Type B pancreatic cell (in vitro differentiated cells): Measurements from ENCODE around the gene CDC6. TPM values are rescaled to one million over a fixed set of nuclear protein-coding genes. Genes with fewer than 3 reads are reported as not detected.
A peak's percentile ranks its signal among the peaks of the same experiment; 100 is the strongest.

ENCODE experiments used
- DNase-seq: peaks from one replicate; pipeline ENCODE4 v3.0.0; 2021; ENCODE audit warnings: mixed read lengths; ENCODE audit not compliant: unreplicated experiment; ENCODE audit errors: extremely low spot score
- H3K27ac Mint-ChIP-seq: 2 replicates; pipeline ENCODE4 v1.8.0; 2021; ENCODE audit warnings: mild to moderate bottlenecking, mixed read lengths
- H3K27me3 Mint-ChIP-seq: 2 replicates; pipeline ENCODE4 v1.8.0; 2021; ENCODE audit warnings: mixed read lengths
- H3K36me3 Mint-ChIP-seq: 2 replicates; pipeline ENCODE4 v1.8.0; 2021; ENCODE audit warnings: mixed read lengths
- H3K4me1 Mint-ChIP-seq: one replicate; pipeline ENCODE4 v1.8.0; 2021; ENCODE audit warnings: mixed read lengths; ENCODE audit not compliant: unreplicated experiment
- H3K4me3 Mint-ChIP-seq: 2 replicates; pipeline ENCODE4 v1.8.0; 2021; ENCODE audit warnings: mild to moderate bottlenecking, mixed read lengths
- H3K9me3 Mint-ChIP-seq: 2 replicates; pipeline ENCODE4 v1.8.0; 2021; ENCODE audit warnings: mixed read lengths
- CTCF ChIP-seq: fragments of 200-600 bp; sonication (generic); conservative IDR thresholded peaks from 2 replicates; pipeline ENCODE4 v1.5.0; 2021; ENCODE audit warnings: antibody characterized with exemption, mild to moderate bottlenecking
- total RNA-seq: library from RNA; stranded (reverse); gene quantifications from 2 replicates; pipeline ENCODE4 v1.2.1, GENCODE V29; 2021; ENCODE audit warnings: low replicate concordance

CDC6 gene
- total RNA-seq, 1 donor from 2014 or later, result 50.3 TPM

GRCh38 chr17:40351359-40352236 is 63.9 kb downstream of the CDC6 start:
- Mint-ChIP-seq H3K27ac (peak overlapping the region; percentile 88), H3K4me3 (peak overlapping the region; percentile 67), H3K27me3 (no peaks in the 10 kb centered on the region)

GRCh38 chr17:40352237-40352778 is 64.6 kb downstream of the CDC6 start:
- Mint-ChIP-seq H3K4me3 (peak overlapping the region; percentile 64), H3K27me3 (no peaks in the 10 kb centered on the region)
- no peak for DNase-seq

More at GRCh38 chr17:40351359-40352236, 63.9 kb downstream of the CDC6 start:
- TF ChIP-seq CTCF, result no peak
- H3K36me3 Mint-ChIP-seq, result peaks cover 19% of the 10 kb centered on the region
- no peaks in the 10 kb centered on the region for H3K9me3 Mint-ChIP-seq
- H3K4me1 Mint-ChIP-seq, result peaks cover 66% of the 10 kb centered on the region
- DNase-seq, result no peak

GRCh38 chr17:40352779-40353394 is 65.2 kb downstream of the CDC6 start:
- no peak for TF ChIP-seq CTCF
- H3K4me3 Mint-ChIP-seq, result peak overlapping the region; percentile 64
- peaks cover 19% of the 10 kb centered on the region for H3K36me3 Mint-ChIP-seq
- peaks cover 53% of the 10 kb centered on the region for H3K4me1 Mint-ChIP-seq
- peak overlapping the region; percentile 0 for H3K27ac Mint-ChIP-seq
- H3K9me3 Mint-ChIP-seq, result no peaks in the 10 kb centered on the region
- no peak for DNase-seq
- H3K27me3 Mint-ChIP-seq, result no peaks in the 10 kb centered on the region

More at GRCh38 chr17:40352237-40352778, 64.6 kb downstream of the CDC6 start:
- Mint-ChIP-seq H3K9me3 (no peaks in the 10 kb centered on the region), H3K4me1 (peaks cover 59% of the 10 kb centered on the region), H3K27ac (peak overlapping the region; percentile 0), H3K36me3 (peaks cover 19% of the 10 kb centered on the region)
- no peak for TF ChIP-seq CTCF

Other genes starting within 250 kb of the CDC6 start
- 93.2 and 123 TPM in 2 replicates for gene MED24, start 233.5 kb upstream of the CDC6 start, total RNA-seq
- gene THRA, start 224.9 kb upstream of the CDC6 start, total RNA-seq, result 18.3 and 37.0 TPM in 2 replicates
- 5.7 and 9.5 TPM in 2 replicates for gene NR1D1, start 187.3 kb upstream of the CDC6 start, total RNA-seq
- 86.3 and 128 TPM in 2 replicates for gene MSL1, start 165.9 kb upstream of the CDC6 start, total RNA-seq
- gene CASC3, start 147.3 kb upstream of the CDC6 start, total RNA-seq, result 63.0 and 101 TPM in 2 replicates
- gene RAPGEFL1, start 110.4 kb upstream of the CDC6 start, total RNA-seq, result 9.9 and 18.6 TPM in 2 replicates
- 27.2 and 35.3 TPM in 2 replicates for gene WIPF2, start 68.6 kb upstream of the CDC6 start, total RNA-seq
- gene RARA, start 21.3 kb downstream of the CDC6 start, total RNA-seq, result 23.8 and 34.3 TPM in 2 replicates
- gene GJD3, start 76.9 kb downstream of the CDC6 start, total RNA-seq, result 0.36 and 0.43 TPM in 2 replicates
- gene TOP2A, start 130.0 kb downstream of the CDC6 start, total RNA-seq, result 65.8 and 248 TPM in 2 replicates
- gene IGFBP4, start 155.6 kb downstream of the CDC6 start, total RNA-seq, result 25.7 and 78.2 TPM in 2 replicates
- 1.8 and 2.3 TPM in 2 replicates for gene TNS4, start 213.7 kb downstream of the CDC6 start, total RNA-seq